Measurements from ENCODE around the gene GPR107.

DNA sequence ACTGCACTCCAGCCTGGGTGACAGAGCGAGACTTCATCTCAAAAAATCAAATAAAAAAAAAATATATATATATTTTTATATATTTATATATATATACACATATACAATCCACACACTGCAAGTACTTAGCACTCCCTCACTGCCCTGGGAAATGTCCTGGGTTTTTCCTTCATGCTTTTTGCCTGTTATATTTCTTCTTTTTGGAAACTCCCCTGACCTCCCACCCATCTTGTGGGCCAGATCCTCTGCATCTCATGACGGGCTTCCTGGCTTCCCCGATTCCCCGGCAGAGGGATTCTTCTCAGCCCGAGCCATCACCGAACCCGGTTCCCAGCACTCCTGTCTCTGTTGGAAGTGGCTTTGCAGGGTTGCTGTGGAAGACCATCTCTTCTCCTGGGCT is 79.0 kb downstream of the GPR107 start:
- no peak for TF ChIP-seq EZH2 (IDR thresholded peaks at IDR 0.05; ENCODE audit: insufficient read depth, poor library complexity, severe bottlenecking)
- no peak for TF ChIP-seq EZH2phosphoT487 (IDR thresholded peaks at IDR 0.05; ENCODE audit: insufficient read depth, low read depth)

Measured in GM23248 (cell line).